WERI-Rb-1 (cell line): ENCODE data around the gene CCDC136.

Experiments used
- DNase-seq: peaks from one replicate; pipeline ENCODE4 v3.0.0-alpha.2; 2020
- H3K27ac ChIP-seq: fragments of 250-450 bp; sonication (Bioruptor Pico); 2 replicates; pipeline ENCODE4 v1.5.1; 2020; ENCODE audit warnings: mild to moderate bottlenecking, moderate library complexity
- H3K27me3 ChIP-seq: fragments of 250-450 bp; sonication (Bioruptor Pico); 2 replicates; pipeline ENCODE4 v1.5.1; 2021; ENCODE audit warnings: mild to moderate bottlenecking, low read depth, moderate library complexity; ENCODE audit not compliant: insufficient read depth, severe bottlenecking
- H3K36me3 ChIP-seq: fragments of 250-450 bp; sonication (Bioruptor Pico); 2 replicates; pipeline ENCODE4 v1.5.1; 2020; ENCODE audit warnings: mild to moderate bottlenecking, moderate library complexity
- H3K4me3 ChIP-seq: 2 replicates; pipeline ENCODE4 v1.5.1; 2011; ENCODE audit warnings: low read depth, mild to moderate bottlenecking, control low read depth, low read length
- H3K9me3 ChIP-seq: fragments of 250-450 bp; sonication (Bioruptor Pico); 2 replicates; pipeline ENCODE4 v1.5.1; 2021; ENCODE audit warnings: mild to moderate bottlenecking, moderate library complexity; ENCODE audit not compliant: severe bottlenecking
- TF ChIP-seq, protein P1 (sequence below): IDR thresholded peaks from 2 replicates; pipeline ENCODE4 v1.5.1; 2011; ENCODE audit warnings: low read depth, mild to moderate bottlenecking, control low read depth, inconsistent platforms, low read length

The CCDC136 gene

DNA sequence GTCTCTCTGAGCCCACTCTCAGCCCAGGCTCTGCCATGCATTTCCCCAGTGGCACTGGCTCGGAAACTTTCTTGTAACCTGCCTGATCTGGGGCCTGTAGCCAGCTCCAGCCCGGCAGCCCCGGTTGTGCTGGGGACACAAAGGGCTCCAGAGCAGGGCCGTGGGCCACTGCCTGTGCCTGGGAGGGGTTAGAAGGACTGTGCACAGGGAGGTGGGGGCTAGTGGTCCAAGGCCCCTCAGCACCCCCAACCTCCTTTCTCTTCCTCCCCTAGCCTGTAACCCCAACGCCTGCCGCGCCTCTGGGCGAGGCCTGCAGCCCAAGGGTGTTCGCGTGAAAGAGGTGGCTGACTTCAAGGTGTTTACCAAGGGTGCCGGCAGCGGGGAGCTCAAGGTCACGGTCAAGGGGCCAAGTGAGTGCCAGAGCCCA is 48.0 kb downstream of the CCDC136 start:
- DNase-seq: no peak
- Histone ChIP-seq H3K36me3 (no peaks in the 10 kb centered on the region), H3K4me3 (no peak overlapping the region), H3K27me3 (no peaks in the 10 kb centered on the region), H3K27ac (no peak overlapping the region), H3K9me3 (no peaks in the 10 kb centered on the region)
- TF ChIP-seq, protein P1, sequence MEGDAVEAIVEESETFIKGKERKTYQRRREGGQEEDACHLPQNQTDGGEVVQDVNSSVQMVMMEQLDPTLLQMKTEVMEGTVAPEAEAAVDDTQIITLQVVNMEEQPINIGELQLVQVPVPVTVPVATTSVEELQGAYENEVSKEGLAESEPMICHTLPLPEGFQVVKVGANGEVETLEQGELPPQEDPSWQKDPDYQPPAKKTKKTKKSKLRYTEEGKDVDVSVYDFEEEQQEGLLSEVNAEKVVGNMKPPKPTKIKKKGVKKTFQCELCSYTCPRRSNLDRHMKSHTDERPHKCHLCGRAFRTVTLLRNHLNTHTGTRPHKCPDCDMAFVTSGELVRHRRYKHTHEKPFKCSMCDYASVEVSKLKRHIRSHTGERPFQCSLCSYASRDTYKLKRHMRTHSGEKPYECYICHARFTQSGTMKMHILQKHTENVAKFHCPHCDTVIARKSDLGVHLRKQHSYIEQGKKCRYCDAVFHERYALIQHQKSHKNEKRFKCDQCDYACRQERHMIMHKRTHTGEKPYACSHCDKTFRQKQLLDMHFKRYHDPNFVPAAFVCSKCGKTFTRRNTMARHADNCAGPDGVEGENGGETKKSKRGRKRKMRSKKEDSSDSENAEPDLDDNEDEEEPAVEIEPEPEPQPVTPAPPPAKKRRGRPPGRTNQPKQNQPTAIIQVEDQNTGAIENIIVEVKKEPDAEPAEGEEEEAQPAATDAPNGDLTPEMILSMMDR: no peak

DNA sequence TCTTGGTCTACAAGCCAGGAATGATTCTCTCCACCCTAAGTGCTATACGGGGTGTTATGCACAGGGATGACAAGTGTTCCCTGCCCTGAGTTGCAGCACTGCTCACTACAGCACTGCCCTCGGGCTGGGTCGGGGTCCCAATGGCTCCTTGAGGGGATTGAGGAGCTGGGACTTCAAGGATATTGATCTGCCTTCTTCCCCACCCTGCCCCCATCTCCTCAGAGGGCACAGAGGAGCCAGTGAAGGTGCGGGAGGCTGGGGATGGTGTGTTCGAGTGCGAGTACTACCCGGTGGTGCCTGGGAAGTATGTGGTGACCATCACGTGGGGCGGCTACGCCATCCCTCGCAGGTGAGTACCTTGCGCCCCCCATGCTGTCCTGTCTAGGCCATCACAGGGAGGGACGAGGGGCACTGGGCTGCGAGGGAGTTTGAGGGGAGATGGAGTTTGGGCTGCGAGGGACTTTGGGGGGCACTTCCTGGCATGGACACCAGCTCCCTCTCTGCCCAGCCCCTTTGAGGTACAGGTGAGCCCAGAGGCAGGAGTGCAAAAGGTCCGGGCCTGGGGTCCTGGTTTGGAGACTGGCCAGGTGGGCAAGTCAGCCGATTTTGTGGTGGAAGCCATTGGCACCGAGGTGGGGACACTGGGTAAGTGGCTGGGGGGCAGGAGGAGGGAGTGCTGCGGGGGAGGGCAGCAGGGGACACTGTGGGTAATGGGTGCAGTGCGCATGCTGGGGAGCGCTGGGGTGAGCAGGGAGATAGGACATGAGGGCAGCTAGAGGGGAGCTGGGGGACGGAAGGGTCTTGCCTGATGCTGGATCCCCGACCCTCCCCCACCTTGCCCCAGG is 48.8 kb downstream of the CCDC136 start:
- TF ChIP-seq, protein P1: no peak
- no peak overlapping the region for H3K27ac ChIP-seq
- H3K36me3 ChIP-seq: no peaks in the 10 kb centered on the region
- no peaks in the 10 kb centered on the region for H3K9me3 ChIP-seq
- no peaks in the 10 kb centered on the region for H3K27me3 ChIP-seq
- no peak for DNase-seq
- H3K4me3 ChIP-seq: no peak overlapping the region

DNA sequence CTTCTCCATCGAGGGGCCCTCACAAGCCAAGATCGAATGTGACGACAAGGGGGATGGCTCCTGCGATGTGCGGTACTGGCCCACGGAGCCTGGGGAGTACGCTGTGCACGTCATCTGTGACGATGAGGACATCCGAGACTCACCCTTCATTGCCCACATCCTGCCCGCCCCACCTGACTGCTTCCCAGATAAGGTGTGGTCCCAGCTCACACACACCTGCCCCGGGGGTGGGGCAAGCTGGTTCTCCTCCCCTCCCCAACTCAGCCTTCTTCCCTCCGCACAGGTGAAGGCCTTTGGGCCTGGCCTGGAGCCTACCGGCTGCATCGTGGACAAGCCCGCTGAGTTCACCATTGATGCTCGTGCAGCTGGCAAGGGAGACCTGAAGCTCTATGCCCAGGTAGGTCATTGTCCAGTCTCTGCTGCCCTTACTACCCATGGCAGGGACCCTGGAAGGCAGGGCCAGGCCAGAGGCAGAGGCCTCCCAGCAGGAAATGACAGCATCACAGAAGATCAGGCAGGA is 49.5 kb downstream of the CCDC136 start:
- Histone ChIP-seq H3K27me3 (no peaks in the 10 kb centered on the region), H3K9me3 (no peaks in the 10 kb centered on the region), H3K36me3 (no peaks in the 10 kb centered on the region), H3K4me3 (no peak overlapping the region), H3K27ac (no peak overlapping the region)
- TF ChIP-seq, protein P1: no peak
- no peak for DNase-seq

DNA sequence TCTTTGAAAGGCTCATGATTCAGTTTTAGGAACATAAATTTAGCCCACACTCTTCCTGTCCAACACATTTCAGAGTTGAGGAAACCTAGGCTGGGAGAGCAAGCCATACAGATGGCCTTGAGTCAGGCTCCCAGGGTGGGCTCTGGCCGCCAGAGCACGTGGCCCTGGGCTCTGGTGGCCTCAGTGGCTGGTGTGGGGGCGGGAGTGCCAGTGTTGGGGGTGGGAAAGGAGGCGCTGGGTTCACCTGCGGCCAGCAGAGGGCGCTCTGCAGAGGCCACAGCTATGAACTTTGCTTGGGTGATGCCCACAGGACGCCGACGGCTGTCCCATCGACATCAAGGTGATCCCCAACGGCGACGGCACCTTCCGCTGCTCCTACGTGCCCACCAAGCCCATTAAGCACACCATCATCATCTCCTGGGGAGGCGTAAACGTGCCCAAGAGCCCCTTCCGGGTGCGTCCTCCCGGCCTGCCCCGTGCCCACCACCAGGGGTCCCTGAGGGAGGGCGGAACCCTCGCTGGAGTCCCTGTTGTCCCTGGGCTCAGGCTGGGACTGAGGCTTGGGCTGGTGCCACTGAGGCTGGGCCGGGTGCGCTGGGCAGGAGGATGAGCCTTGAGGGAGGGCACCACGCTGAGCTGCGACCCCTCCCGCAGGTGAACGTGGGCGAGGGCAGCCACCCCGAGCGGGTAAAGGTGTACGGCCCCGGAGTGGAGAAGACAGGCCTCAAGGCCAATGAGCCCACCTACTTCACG is 50.3 kb downstream of the CCDC136 start:
- TF ChIP-seq, protein P1: peak; percentile 92
- peak; percentile 70 for DNase-seq
- H3K4me3 ChIP-seq: no peak overlapping the region
- no peak overlapping the region; the same call in 1 of the 2 replicates for H3K27ac ChIP-seq
- H3K36me3 ChIP-seq: no peaks in the 10 kb centered on the region
- no peaks in the 10 kb centered on the region for H3K9me3 ChIP-seq
- no peaks in the 10 kb centered on the region for H3K27me3 ChIP-seq

DNA sequence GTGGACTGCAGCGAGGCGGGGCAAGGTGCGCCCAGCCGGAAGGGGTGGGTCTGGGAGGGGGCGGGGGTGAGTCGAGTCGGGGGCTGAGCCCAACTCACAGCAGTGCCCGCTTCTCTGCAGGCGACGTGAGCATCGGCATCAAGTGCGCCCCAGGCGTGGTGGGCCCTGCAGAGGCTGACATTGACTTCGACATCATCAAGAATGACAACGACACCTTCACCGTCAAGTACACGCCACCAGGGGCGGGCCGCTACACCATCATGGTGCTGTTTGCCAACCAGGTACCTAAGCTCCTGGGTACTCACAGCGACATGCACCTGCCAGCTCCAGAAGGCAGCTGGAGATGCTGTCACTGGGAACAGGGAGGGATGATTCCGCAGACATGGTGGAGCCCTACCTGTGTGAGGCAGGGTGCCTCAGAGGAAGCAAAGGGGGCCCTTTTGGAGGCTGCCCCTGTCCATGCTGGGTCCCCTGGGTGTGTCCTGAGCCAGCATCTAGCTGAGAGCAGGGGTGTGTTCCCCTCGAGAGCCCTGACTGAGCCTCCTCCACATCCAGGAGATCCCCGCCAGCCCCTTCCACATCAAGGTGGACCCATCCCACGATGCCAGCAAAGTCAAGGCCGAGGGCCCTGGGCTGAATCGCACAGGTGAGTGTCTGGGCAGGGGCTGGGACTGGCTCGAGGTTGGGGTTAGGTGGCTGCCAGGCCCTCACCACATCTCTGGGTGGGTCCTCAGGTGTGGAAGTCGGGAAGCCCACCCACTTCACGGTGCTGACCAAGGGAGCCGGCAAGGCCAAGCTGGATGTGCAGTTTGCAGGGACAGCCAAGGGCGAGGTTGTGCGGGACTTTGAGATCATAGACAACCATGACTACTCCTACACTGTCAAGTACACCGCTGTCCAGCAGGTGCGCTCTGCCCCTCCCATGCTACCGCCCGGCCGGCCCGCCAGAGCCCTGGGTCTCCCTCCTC is 51.2 kb downstream of the CCDC136 start:
- no peak overlapping the region for H3K4me3 ChIP-seq
- no peaks in the 10 kb centered on the region for H3K27me3 ChIP-seq
- no peak overlapping the region for H3K27ac ChIP-seq
- TF ChIP-seq, protein P1: no peak
- H3K9me3 ChIP-seq: no peaks in the 10 kb centered on the region
- no peak for DNase-seq
- H3K36me3 ChIP-seq: no peaks in the 10 kb centered on the region
